Gastroesophageal sphincter (tissue), 3 donors: ENCODE measurements around the gene MPO.

Experiments used
- EP300 ChIP-seq: sonication (generic); formaldehyde crosslinking; IDR thresholded peaks from one replicate; pipeline ENCODE4 v1.6.1; 2017; ENCODE audit warnings: antibody characterized with exemption, mild to moderate bottlenecking
- POLR2AphosphoS5 ChIP-seq: sonication (generic); formaldehyde crosslinking; IDR thresholded peaks from one replicate; pipeline ENCODE4 v1.6.1; 2017; ENCODE audit warnings: antibody characterized with exemption
- TF ChIP-seq, protein P1 (sequence below), 4 experiments: fragments of 200-600 bp in 2 of 4; fragments of 450-650 bp in 2 of 4; sonication (generic) in 1 of 4; IDR thresholded peaks; one replicate each; pipeline ENCODE4 v1.5.1; 2017 to 2019; ENCODE audit warnings: antibody characterized with exemption in 4 of 4, mild to moderate bottlenecking in 2 of 4, moderate library complexity in 2 of 4

DNA sequence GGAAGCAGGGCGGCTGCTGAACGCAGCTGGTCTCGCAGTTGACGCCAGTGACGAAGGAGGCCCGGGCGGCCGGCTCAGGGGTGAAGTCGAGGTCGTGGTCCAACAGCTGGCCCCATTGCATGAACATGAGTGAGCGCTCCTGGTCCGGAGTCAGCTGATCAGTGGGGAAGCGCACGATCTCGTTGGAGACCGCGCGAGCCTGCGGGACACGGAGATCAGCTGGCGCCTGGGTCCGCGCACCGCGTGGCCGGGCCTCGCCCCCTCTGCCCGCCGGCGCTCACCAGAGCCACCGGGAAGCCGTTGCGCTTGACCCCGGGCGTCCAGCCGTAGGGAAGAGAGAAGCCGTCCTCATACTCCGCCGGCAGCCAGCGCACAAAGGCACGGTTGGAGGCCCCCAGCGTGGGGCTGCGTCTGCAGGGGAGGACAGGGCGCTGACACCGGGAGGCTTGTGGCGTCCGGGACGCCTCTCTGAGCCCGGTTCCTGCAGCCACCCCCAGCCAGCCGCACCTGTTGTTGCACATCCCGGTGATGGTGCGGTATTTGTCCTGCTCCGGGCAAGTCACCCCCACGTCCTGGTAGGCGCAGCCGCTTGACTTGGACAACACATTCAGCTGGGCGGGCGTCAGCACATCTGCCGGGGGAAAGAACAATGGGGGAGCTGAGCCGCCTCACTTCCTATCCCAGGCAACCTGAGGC, 1.6 kb downstream of the MPO start:
- TF ChIP-seq, protein P1, sequence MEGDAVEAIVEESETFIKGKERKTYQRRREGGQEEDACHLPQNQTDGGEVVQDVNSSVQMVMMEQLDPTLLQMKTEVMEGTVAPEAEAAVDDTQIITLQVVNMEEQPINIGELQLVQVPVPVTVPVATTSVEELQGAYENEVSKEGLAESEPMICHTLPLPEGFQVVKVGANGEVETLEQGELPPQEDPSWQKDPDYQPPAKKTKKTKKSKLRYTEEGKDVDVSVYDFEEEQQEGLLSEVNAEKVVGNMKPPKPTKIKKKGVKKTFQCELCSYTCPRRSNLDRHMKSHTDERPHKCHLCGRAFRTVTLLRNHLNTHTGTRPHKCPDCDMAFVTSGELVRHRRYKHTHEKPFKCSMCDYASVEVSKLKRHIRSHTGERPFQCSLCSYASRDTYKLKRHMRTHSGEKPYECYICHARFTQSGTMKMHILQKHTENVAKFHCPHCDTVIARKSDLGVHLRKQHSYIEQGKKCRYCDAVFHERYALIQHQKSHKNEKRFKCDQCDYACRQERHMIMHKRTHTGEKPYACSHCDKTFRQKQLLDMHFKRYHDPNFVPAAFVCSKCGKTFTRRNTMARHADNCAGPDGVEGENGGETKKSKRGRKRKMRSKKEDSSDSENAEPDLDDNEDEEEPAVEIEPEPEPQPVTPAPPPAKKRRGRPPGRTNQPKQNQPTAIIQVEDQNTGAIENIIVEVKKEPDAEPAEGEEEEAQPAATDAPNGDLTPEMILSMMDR (IDR thresholded peaks at IDR 0.05) = no peak
- TF ChIP-seq EP300 (no peak), POLR2AphosphoS5 (no peak)
